ENCODE measurements around the gene PTPRN2.

The PTPRN2 gene

DNA sequence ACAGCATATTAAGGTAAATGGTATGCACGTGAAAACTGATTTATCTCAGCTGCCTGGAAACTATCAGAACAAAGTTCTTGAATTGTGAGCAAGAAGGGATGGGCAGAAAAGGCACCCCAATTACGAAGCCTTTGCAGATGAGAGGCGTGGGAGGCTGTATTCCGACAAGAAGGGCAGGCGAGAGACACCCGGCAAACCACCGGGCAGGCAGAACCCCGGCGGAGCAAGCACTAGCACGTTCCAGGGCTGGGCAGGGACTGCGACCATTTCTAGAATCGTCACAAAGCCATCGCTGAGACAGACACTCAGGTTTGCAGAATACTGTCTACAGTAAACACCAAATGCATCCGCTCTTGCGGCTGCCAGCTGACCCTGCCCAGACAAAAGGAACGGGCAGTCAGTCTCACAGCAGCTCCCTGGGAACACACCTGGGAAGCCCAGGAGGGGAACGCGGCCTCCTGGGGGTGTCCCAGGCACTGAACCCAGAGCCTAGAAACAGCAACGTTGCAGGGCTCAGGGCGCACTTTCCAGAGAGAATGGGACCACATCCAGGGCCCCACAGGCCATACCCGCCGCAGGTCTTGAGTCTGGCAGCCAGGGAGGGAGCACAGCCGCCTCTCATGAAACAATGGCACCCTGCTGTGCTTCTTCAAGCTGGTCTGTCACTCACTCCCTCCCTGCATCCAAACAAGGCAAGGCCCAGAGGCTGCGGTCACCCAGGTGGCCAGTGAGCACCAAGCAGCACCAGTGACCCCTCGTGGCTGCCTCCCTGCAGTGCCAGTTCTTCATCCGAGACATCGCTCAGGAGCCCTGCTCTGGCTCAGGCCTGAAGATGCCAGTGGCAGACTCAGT is 261.9 kb downstream of the PTPRN2 start:
- no peaks in the 10 kb centered on the region for H3K27me3 ChIP-seq (ENCODE audit: control insufficient read depth, insufficient read depth, low read length)
- no peaks in the 10 kb centered on the region for H3K9me3 ChIP-seq (ENCODE audit: control insufficient read depth, low read length)
- no peaks in the 10 kb centered on the region for H3K4me1 ChIP-seq
- no peak overlapping the region for H2AFZ ChIP-seq
- no peak overlapping the region for H3K27ac ChIP-seq
- TF ChIP-seq, protein P1, sequence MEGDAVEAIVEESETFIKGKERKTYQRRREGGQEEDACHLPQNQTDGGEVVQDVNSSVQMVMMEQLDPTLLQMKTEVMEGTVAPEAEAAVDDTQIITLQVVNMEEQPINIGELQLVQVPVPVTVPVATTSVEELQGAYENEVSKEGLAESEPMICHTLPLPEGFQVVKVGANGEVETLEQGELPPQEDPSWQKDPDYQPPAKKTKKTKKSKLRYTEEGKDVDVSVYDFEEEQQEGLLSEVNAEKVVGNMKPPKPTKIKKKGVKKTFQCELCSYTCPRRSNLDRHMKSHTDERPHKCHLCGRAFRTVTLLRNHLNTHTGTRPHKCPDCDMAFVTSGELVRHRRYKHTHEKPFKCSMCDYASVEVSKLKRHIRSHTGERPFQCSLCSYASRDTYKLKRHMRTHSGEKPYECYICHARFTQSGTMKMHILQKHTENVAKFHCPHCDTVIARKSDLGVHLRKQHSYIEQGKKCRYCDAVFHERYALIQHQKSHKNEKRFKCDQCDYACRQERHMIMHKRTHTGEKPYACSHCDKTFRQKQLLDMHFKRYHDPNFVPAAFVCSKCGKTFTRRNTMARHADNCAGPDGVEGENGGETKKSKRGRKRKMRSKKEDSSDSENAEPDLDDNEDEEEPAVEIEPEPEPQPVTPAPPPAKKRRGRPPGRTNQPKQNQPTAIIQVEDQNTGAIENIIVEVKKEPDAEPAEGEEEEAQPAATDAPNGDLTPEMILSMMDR (IDR thresholded peaks at IDR 0.05) = no peak
- no peak overlapping the region for H3K4me2 ChIP-seq (ENCODE audit: low read length)
- H3K4me3 ChIP-seq (ENCODE audit: low read depth, low read length) = no peak overlapping the region
- no peaks in the 10 kb centered on the region for H3K36me3 ChIP-seq (ENCODE audit: control insufficient read depth, insufficient read depth, low read length)
- H3K9ac ChIP-seq = no peak overlapping the region
- no peaks in the 10 kb centered on the region for H3K79me2 ChIP-seq

DNA sequence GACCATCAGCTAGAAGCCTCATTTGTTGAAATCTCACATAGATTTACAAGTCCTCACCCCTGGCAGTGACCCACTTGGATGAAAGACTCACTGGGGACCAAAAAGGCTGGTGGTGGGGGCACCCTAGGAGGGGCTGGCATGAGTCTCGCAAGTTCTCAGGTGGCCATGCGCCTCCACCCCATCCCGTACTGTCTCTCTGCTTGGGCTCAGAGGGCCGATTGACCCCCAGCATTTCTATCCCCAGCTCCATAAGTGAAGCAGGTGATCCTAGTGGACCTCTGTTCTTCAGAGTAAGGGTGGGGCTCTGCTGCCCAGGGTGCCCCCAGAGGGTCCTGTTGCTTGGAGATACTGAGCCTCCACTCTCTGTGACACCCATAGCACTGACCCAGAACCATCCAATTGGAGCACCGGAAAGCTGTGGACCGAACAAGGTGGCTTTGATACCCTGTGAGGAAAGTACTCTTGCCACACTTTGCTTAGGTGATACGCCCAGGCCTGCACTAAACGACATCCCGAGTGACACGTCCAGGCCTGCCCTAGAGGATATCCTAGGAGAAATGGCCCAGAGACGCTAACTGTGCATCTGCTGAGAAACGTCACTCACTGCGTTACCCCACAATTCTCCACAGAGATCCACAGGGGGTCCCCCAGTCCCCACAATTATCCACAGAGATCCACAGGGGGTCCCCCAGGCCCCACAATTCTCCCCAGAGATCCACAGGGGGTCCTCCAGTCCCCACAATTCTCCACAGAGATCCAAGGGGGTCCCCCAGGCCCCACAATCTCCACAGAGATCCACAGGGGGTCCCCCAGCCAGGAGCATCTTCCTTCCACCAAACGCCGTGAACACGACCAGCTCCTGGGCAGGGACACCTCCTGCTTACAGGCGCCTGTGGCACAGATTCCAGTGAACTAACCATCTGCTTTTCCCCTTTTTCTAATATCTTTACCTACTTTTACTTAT is 262.9 kb downstream of the PTPRN2 start:
- no peak overlapping the region for H3K4me3 ChIP-seq (ENCODE audit: low read depth, low read length)
- H3K27ac ChIP-seq = no peak overlapping the region
- no peaks in the 10 kb centered on the region for H3K4me1 ChIP-seq
- no peak overlapping the region for H2AFZ ChIP-seq
- no peak overlapping the region for H3K4me2 ChIP-seq (ENCODE audit: low read length)
- no peaks in the 10 kb centered on the region for H3K9me3 ChIP-seq (ENCODE audit: control insufficient read depth, low read length)
- no peaks in the 10 kb centered on the region for H3K79me2 ChIP-seq
- TF ChIP-seq, protein P1 (IDR thresholded peaks at IDR 0.05) = no peak
- no peaks in the 10 kb centered on the region for H3K27me3 ChIP-seq (ENCODE audit: control insufficient read depth, insufficient read depth, low read length)
- no peaks in the 10 kb centered on the region for H3K36me3 ChIP-seq (ENCODE audit: control insufficient read depth, insufficient read depth, low read length)
- no peak overlapping the region for H3K9ac ChIP-seq

DNA sequence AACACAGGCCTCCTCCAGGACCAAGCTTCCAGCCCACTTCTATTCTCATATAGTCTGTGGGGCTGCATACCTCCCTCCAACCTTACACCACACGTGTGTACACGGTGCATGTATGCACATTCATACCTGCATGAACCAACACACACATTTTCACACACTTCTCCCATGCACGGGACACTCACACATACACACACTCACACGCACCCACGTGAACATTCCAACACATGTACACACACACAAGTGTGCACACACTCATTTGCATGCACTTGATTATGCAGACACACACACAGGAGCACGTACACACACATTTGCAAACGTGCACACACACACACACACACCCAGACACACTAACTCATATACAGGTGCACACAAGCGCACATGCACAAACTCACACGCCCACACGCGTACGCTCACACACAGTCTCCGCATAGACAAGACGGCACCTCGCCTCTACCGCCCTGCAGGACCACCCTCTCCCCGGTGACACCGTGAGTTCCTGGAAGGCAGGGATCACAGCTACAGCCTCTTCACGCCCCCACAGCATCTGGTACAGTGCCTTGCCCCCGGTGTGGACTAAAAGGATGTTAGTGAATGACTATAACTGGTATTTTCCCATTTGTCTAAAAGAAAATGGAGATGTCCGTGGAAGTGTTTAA is 263.8 kb downstream of the PTPRN2 start:
- Histone ChIP-seq H3K4me2 (ENCODE audit: low read length) (no peak overlapping the region), H3K36me3 (ENCODE audit: control insufficient read depth, insufficient read depth, low read length) (no peaks in the 10 kb centered on the region), H3K4me1 (no peaks in the 10 kb centered on the region), H3K79me2 (no peaks in the 10 kb centered on the region), H3K9me3 (ENCODE audit: control insufficient read depth, low read length) (no peaks in the 10 kb centered on the region), H3K4me3 (ENCODE audit: low read depth, low read length) (no peak overlapping the region), H2AFZ (no peak overlapping the region), H3K27ac (no peak overlapping the region), H3K27me3 (ENCODE audit: control insufficient read depth, insufficient read depth, low read length) (no peaks in the 10 kb centered on the region), H3K9ac (no peak overlapping the region)
- TF ChIP-seq, protein P1 (IDR thresholded peaks at IDR 0.05) = no peak

DNA sequence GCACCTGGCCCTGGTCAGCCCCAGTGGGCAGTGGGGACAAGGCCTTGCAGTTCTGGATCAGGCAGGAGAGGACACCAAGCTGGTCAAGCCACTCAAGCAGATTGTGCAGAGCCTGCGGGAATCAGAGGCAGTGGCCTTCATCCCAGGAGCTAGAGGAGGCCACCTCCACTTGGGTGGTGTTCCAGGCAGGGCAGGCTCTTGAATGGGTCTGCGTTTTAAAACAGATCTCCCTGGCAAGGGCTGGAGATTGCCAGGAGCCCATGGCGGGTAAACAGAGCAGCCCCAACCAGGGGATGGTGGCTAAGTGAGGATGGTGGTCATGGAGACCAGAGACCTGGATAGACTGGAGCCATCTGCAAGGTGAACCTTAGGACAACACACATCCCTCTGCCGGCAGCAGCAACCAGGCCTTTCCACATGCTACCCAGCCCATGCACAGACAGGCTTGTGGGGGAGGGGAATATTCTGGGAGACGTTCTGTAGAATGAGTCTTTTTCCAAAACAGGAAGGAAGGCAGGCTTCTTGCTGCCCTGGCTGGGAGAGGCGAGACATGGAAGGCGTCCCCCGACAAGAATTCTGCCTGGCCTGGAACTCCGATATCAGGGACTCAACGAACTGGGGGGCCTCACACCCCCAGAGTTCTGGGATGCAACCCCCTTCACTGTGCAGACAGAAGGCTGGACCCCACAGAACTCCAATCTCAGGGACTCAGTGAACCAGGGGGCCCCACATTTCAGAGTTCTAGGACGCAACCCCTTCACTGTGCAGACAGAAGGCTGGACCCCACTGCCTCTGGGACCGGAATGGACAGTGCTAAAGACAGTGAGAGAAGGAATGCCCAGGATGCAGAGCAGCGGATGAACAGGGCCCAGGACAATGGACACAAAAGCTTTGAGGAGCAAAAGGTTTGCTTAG is 264.8 kb downstream of the PTPRN2 start:
- no peaks in the 10 kb centered on the region for H3K27me3 ChIP-seq (ENCODE audit: control insufficient read depth, insufficient read depth, low read length)
- TF ChIP-seq, protein P1 (IDR thresholded peaks at IDR 0.05) = no peak

More for the DNA sequence above, 264.8 kb downstream of the PTPRN2 start:
- Histone ChIP-seq H3K4me2 (ENCODE audit: low read length) (no peak overlapping the region), H3K79me2 (no peaks in the 10 kb centered on the region), H3K4me3 (ENCODE audit: low read depth, low read length) (no peak overlapping the region), H2AFZ (no peak overlapping the region), H3K27ac (no peak overlapping the region), H3K9me3 (ENCODE audit: control insufficient read depth, low read length) (no peaks in the 10 kb centered on the region), H3K4me1 (no peaks in the 10 kb centered on the region), H3K36me3 (ENCODE audit: control insufficient read depth, insufficient read depth, low read length) (no peaks in the 10 kb centered on the region), H3K9ac (no peak overlapping the region)

Measured in parathyroid adenoma (tissue), 2 donors.